K562 (cell line): ENCODE results near the gene TMEM41A. TPM values are rescaled to one million over a fixed set of nuclear protein-coding genes. Genes with fewer than 3 reads are reported as not detected.

Source experiments
- FOXP1 ChIP-seq: sonication (generic); formaldehyde crosslinking; IDR thresholded peaks from 2 replicates; pipeline ENCODE4 v1.8.0; 2022; ENCODE audit warnings: mild to moderate bottlenecking, missing genetic modification reagents
- SMAD1 ChIP-seq: fragments of 150-350 bp; IDR thresholded peaks from 2 replicates; pipeline ENCODE4 v1.6.1; 2014; ENCODE audit warnings: low read length, low read depth; ENCODE audit not compliant: partially characterized antibody
- ZBTB1 ChIP-seq: sonication (generic); formaldehyde crosslinking; IDR thresholded peaks from 2 replicates; pipeline ENCODE4 v1.8.1; 2023; ENCODE audit warnings: missing genetic modification reagents, low read depth, mild to moderate bottlenecking, borderline replicate concordance
- ZNF24 ChIP-seq: fragments of 450-650 bp; IDR thresholded peaks from 2 replicates; pipeline ENCODE4 v1.6.1; 2016
- polyA plus RNA-seq, 8 experiments: library from polyadenylated mRNA; depleted of rRNA in 4 of 8; stranded (reverse) in 5 of 8; unstranded in 3 of 8; fragments of >200 nt; fragmentation: Nextera tagmentation in 2 of 8; fragmentation: Illumina TruSeq in 1 of 8; extraction: Ambion mirVana in 2 of 8; extraction: Trizol in 1 of 8; gene quantifications; 2 replicates each; pipeline versions ENCODE4 v1.2.1 to v1.2.3, GENCODE V29; 2011 to 2014; ENCODE audit warnings: inconsistent platforms in 1 of 8, missing spikeins in 1 of 8
- total RNA-seq, 7 experiments: library from RNA; depleted of rRNA in 6 of 7; stranded (reverse); fragments of >200 nt in 6 of 7; fragmentation: Illumina TruSeq in 2 of 7; extraction: Trizol in 2 of 7; gene quantifications; 2 replicates each; pipeline versions ENCODE4 v1.2.1 to v1.2.3, GENCODE V29; 2011 to 2021; ENCODE audit warnings: low replicate concordance in 1 of 7
- TF ChIP-seq, protein P1 (sequence below): fragments of 200-600 bp; sonication (generic); IDR thresholded peaks from one replicate; pipeline ENCODE4 v1.6.1; 2012; ENCODE audit warnings: mild to moderate bottlenecking, low read depth, low read length, inconsistent platforms
- TF ChIP-seq, protein P2 (sequence below): fragments of 250-450 bp; sonication (Bioruptor Pico); IDR thresholded peaks from 2 replicates; pipeline ENCODE4 v1.5.0; 2021
- TF ChIP-seq, protein P3 (sequence below): fragments of 250-450 bp; sonication (Bioruptor Pico); IDR thresholded peaks from 2 replicates; pipeline ENCODE4 v1.8.0; 2022; ENCODE audit warnings: inconsistent platforms

TMEM41A gene
- total and polyA plus RNA-seq, 9 of the 15 experiments (the other 6 are each of a cell fraction or from before 2014, with no cell fraction given): 22.5 to 65.9 (median 31.5) TPM

DNA sequence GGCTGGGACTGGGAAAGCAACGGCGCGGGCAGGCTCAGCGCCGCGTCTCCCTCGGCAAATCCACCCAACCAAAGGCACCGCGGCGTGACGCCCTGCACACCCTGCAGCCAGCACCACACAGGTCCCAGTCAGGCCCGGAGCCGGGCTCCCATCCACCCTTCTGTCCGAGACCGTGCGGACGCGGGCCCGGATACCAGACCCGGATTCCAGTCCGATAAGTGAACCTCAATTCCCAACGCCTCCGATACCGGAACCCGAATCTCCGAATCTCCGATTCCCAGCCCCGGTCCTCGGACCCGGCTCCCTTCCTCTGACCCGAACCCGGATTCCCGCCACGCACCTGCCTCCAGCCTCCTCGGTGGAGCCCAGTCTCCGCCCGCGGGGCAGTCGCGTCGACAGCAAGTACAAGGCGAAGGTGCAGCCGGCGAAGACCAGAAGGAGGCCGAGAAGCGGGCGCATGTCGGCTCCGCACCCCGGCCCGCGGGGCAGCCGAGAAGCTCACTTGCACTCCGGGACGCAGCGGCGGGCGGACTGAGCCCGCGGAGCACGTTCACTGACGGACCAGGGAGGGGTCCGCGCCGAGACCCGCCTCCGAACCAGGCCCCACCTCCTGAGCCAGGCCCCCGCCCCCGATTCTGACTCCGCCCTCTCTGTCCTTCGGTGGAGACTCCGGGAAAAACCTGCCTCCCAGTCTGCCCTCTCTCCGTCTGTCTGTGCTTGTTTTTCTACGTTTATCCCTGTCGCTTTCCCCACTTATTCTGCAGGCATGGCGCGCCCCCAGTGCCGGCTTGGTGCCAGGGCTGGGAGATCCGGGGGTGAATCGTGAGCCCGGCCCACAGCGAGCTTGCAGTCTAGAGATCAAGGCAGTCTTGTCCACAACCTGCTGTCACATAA is at the start of gene TMEM41A (continued):
- TF ChIP-seq, protein P1, sequence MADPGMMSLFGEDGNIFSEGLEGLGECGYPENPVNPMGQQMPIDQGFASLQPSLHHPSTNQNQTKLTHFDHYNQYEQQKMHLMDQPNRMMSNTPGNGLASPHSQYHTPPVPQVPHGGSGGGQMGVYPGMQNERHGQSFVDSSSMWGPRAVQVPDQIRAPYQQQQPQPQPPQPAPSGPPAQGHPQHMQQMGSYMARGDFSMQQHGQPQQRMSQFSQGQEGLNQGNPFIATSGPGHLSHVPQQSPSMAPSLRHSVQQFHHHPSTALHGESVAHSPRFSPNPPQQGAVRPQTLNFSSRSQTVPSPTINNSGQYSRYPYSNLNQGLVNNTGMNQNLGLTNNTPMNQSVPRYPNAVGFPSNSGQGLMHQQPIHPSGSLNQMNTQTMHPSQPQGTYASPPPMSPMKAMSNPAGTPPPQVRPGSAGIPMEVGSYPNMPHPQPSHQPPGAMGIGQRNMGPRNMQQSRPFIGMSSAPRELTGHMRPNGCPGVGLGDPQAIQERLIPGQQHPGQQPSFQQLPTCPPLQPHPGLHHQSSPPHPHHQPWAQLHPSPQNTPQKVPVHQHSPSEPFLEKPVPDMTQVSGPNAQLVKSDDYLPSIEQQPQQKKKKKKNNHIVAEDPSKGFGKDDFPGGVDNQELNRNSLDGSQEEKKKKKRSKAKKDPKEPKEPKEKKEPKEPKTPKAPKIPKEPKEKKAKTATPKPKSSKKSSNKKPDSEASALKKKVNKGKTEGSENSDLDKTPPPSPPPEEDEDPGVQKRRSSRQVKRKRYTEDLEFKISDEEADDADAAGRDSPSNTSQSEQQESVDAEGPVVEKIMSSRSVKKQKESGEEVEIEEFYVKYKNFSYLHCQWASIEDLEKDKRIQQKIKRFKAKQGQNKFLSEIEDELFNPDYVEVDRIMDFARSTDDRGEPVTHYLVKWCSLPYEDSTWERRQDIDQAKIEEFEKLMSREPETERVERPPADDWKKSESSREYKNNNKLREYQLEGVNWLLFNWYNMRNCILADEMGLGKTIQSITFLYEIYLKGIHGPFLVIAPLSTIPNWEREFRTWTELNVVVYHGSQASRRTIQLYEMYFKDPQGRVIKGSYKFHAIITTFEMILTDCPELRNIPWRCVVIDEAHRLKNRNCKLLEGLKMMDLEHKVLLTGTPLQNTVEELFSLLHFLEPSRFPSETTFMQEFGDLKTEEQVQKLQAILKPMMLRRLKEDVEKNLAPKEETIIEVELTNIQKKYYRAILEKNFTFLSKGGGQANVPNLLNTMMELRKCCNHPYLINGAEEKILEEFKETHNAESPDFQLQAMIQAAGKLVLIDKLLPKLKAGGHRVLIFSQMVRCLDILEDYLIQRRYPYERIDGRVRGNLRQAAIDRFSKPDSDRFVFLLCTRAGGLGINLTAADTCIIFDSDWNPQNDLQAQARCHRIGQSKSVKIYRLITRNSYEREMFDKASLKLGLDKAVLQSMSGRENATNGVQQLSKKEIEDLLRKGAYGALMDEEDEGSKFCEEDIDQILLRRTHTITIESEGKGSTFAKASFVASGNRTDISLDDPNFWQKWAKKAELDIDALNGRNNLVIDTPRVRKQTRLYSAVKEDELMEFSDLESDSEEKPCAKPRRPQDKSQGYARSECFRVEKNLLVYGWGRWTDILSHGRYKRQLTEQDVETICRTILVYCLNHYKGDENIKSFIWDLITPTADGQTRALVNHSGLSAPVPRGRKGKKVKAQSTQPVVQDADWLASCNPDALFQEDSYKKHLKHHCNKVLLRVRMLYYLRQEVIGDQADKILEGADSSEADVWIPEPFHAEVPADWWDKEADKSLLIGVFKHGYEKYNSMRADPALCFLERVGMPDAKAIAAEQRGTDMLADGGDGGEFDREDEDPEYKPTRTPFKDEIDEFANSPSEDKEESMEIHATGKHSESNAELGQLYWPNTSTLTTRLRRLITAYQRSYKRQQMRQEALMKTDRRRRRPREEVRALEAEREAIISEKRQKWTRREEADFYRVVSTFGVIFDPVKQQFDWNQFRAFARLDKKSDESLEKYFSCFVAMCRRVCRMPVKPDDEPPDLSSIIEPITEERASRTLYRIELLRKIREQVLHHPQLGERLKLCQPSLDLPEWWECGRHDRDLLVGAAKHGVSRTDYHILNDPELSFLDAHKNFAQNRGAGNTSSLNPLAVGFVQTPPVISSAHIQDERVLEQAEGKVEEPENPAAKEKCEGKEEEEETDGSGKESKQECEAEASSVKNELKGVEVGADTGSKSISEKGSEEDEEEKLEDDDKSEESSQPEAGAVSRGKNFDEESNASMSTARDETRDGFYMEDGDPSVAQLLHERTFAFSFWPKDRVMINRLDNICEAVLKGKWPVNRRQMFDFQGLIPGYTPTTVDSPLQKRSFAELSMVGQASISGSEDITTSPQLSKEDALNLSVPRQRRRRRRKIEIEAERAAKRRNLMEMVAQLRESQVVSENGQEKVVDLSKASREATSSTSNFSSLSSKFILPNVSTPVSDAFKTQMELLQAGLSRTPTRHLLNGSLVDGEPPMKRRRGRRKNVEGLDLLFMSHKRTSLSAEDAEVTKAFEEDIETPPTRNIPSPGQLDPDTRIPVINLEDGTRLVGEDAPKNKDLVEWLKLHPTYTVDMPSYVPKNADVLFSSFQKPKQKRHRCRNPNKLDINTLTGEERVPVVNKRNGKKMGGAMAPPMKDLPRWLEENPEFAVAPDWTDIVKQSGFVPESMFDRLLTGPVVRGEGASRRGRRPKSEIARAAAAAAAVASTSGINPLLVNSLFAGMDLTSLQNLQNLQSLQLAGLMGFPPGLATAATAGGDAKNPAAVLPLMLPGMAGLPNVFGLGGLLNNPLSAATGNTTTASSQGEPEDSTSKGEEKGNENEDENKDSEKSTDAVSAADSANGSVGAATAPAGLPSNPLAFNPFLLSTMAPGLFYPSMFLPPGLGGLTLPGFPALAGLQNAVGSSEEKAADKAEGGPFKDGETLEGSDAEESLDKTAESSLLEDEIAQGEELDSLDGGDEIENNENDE: peak; percentile 74
- TF ChIP-seq ZNF24 (0 out of 2 replicates have a peak, but pooled peaks have one; percentile 53), SMAD1 (peak; percentile 76), FOXP1 (CRISPR knock-in tag) (peak; percentile 83), ZBTB1 (CRISPR knock-in tag) (peak; percentile 71; the same call in 1 of the 2 replicates)
- TF ChIP-seq, protein P2, sequence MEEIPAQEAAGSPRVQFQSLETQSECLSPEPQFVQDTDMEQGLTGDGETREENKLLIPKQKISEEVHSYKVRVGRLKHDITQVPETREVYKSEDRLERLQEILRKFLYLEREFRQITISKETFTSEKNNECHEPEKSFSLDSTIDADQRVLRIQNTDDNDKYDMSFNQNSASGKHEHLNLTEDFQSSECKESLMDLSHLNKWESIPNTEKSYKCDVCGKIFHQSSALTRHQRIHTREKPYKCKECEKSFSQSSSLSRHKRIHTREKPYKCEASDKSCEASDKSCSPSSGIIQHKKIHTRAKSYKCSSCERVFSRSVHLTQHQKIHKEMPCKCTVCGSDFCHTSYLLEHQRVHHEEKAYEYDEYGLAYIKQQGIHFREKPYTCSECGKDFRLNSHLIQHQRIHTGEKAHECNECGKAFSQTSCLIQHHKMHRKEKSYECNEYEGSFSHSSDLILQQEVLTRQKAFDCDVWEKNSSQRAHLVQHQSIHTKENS: no peak
- TF ChIP-seq, protein P3, sequence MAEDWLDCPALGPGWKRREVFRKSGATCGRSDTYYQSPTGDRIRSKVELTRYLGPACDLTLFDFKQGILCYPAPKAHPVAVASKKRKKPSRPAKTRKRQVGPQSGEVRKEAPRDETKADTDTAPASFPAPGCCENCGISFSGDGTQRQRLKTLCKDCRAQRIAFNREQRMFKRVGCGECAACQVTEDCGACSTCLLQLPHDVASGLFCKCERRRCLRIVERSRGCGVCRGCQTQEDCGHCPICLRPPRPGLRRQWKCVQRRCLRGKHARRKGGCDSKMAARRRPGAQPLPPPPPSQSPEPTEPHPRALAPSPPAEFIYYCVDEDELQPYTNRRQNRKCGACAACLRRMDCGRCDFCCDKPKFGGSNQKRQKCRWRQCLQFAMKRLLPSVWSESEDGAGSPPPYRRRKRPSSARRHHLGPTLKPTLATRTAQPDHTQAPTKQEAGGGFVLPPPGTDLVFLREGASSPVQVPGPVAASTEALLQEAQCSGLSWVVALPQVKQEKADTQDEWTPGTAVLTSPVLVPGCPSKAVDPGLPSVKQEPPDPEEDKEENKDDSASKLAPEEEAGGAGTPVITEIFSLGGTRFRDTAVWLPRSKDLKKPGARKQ: no peak
